ENCODE data around the gene XPR1. TPM values are rescaled to one million over a fixed set of nuclear protein-coding genes. Genes with fewer than 3 reads are reported as not detected.

Gene XPR1
- total RNA-seq, 1 experiment from 2014 or later: 19.9 TPM

DNA sequence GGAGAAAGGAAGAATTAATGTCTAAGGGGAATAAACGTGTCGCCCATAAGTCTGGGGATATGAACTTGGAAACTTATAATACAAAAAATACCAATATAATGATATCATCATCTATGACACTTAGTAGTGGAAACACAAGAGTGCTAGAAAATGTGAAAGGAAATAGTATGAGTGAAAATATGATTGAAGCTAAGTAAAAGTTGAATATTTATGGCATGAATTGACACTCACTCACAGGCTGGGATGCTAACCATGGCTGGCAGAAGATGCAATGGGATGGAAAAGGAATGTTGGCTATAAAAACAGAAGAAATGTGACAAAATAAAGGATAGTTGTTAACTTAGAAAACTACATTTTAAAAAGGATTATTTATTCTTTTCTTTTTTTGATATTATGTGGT, 120.1 kb downstream of the XPR1 start:
- no peaks in the 10 kb centered on the region for H3K9me2 ChIP-seq (ENCODE audit: insufficient read depth)
- H3K27ac ChIP-seq (ENCODE audit: low read depth, low read length): no peak overlapping the region
- H3K79me2 ChIP-seq (ENCODE audit: insufficient read depth, low read length): no peaks in the 10 kb centered on the region
- no TSS peak for BruUV-seq (replicated peaks)
- DNase-seq (ENCODE audit: low read depth, low spot score) (no peak), ATAC-seq (no peak)
- no peak overlapping the region for H3K4me3 ChIP-seq (replicated peaks in 1 of 2; ENCODE audit: low read depth in 1 of 2, low read length in 2 of 2)
- ChIA-PET POLR2A (no interaction called here), RAD21 (ENCODE audit: low non-redundant PET in 1 of 2, low total read pairs in 2 of 2, uncharacterized antibody in 2 of 2, unreplicated experiment in 2 of 2) (no interaction called here), CTCF (no interaction called here)
- no peak for TF ChIP-seq CEBPB (IDR thresholded peaks at IDR 0.05; ENCODE audit: low read depth)
- TF ChIP-seq EZH2phosphoT487 (IDR thresholded peaks at IDR 0.05; ENCODE audit: borderline replicate concordance): no peak
- TF ChIP-seq, protein P1, sequence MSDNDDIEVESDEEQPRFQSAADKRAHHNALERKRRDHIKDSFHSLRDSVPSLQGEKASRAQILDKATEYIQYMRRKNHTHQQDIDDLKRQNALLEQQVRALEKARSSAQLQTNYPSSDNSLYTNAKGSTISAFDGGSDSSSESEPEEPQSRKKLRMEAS (IDR thresholded peaks at IDR 0.05): no peak
- no peak for TF ChIP-seq RAD21 (IDR thresholded peaks at IDR 0.05; ENCODE audit: low read depth)
- no peak for TF ChIP-seq POLR2A (IDR thresholded peaks at IDR 0.05; ENCODE audit: borderline replicate concordance, extremely low read depth, insufficient read depth, insufficient read length)
- no peak for TF ChIP-seq EZH2 (IDR thresholded peaks at IDR 0.05)
- no peaks in the 10 kb centered on the region for H3K4me1 ChIP-seq (ENCODE audit: control insufficient read depth in 1 of 2, insufficient read depth in 2 of 2, low read length in 2 of 2)
- H3K27me3 ChIP-seq (ENCODE audit: insufficient read depth, low read length): no peaks in the 10 kb centered on the region
- no peaks in the 10 kb centered on the region for H4K20me1 ChIP-seq (ENCODE audit: insufficient read depth)
- H3K9ac ChIP-seq (ENCODE audit: low read length): no peak overlapping the region
- H3K9me3 ChIP-seq (ENCODE audit: control insufficient read depth in 1 of 2, insufficient read depth in 1 of 2, low read depth in 1 of 2, low read length in 2 of 2): no peaks in the 10 kb centered on the region
- no peaks in the 10 kb centered on the region for H3K36me3 ChIP-seq (ENCODE audit: control insufficient read depth in 1 of 2, insufficient read depth in 2 of 2, low read length in 2 of 2)
- H2AFZ ChIP-seq (ENCODE audit: low read depth, low read length, poor library complexity, severe bottlenecking): no peak overlapping the region
- intact Hi-C loops (cut with micrococcal nuclease): no loop called here
- no peak overlapping the region for H3K4me2 ChIP-seq (ENCODE audit: low read length)

DNA sequence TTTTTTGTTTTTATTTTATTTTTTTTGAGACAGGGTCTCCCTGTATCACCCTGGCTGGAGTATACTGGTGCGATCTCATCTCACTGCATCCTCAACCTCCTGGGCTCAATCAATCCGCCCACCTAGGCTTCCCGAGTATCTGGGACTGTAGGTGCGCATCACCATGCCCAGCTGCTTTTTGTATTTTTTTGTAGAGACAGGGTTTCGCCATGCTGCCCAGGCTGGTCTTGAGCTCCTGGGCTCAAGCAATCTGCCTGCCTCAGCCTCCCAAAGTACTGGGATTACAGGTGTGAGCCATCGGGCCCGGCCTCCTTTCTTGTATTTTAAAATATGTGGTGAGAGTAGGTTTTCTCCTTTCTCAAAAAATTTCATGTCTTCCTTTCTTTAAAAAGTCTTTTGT, 122.6 kb downstream of the XPR1 start:
- no peak overlapping the region for H3K4me3 ChIP-seq (replicated peaks in 1 of 2; ENCODE audit: low read depth in 1 of 2, low read length in 2 of 2)
- no peaks in the 10 kb centered on the region for H3K9me2 ChIP-seq (ENCODE audit: insufficient read depth)
- no peak overlapping the region for H2AFZ ChIP-seq (ENCODE audit: low read depth, low read length, poor library complexity, severe bottlenecking)
- POLR2A ChIA-PET: no interaction called here
- CTCF ChIA-PET: no interaction called here
- no peaks in the 10 kb centered on the region for H3K9me3 ChIP-seq (ENCODE audit: control insufficient read depth in 1 of 2, insufficient read depth in 1 of 2, low read depth in 1 of 2, low read length in 2 of 2)
- ATAC-seq (no peak), DNase-seq (ENCODE audit: low read depth, low spot score) (no peak)
- H3K27ac ChIP-seq (ENCODE audit: low read depth, low read length): no peak overlapping the region
- BruUV-seq (replicated peaks): no TSS peak
- intact Hi-C loops (cut with micrococcal nuclease): no loop called here
- RAD21 ChIA-PET (ENCODE audit: low non-redundant PET in 1 of 2, low total read pairs in 2 of 2, uncharacterized antibody in 2 of 2, unreplicated experiment in 2 of 2): no interaction called here
- H4K20me1 ChIP-seq (ENCODE audit: insufficient read depth): no peaks in the 10 kb centered on the region
- H3K9ac ChIP-seq (ENCODE audit: low read length): no peak overlapping the region
- no peaks in the 10 kb centered on the region for H3K36me3 ChIP-seq (ENCODE audit: control insufficient read depth in 1 of 2, insufficient read depth in 2 of 2, low read length in 2 of 2)
- no peaks in the 10 kb centered on the region for H3K79me2 ChIP-seq (ENCODE audit: insufficient read depth, low read length)
- H3K27me3 ChIP-seq (ENCODE audit: insufficient read depth, low read length): no peaks in the 10 kb centered on the region
- no peaks in the 10 kb centered on the region for H3K4me1 ChIP-seq (ENCODE audit: control insufficient read depth in 1 of 2, insufficient read depth in 2 of 2, low read length in 2 of 2)
- no peak overlapping the region for H3K4me2 ChIP-seq (ENCODE audit: low read length)
- TF ChIP-seq ZNF274 (IDR thresholded peaks at IDR 0.05; ENCODE audit: low read depth, low read length) (no peak), CBX3 (IDR thresholded peaks at IDR 0.05; ENCODE audit: low read depth) (no peak), EGR1 (IDR thresholded peaks at IDR 0.05; ENCODE audit: low read depth) (no peak), YY1 (IDR thresholded peaks at IDR 0.05; ENCODE audit: extremely low read depth, insufficient replicate concordance, low read depth, low read length) (no peak), ZFX (IDR thresholded peaks at IDR 0.05) (no peak), REST (IDR thresholded peaks at IDR 0.05; ENCODE audit: low read depth) (no peak), JUND (IDR thresholded peaks at IDR 0.05) (no peak), RAD21 (IDR thresholded peaks at IDR 0.05; ENCODE audit: low read depth) (no peak)
- TF ChIP-seq, protein P1 (IDR thresholded peaks at IDR 0.05): no peak
- TF ChIP-seq, protein P2, sequence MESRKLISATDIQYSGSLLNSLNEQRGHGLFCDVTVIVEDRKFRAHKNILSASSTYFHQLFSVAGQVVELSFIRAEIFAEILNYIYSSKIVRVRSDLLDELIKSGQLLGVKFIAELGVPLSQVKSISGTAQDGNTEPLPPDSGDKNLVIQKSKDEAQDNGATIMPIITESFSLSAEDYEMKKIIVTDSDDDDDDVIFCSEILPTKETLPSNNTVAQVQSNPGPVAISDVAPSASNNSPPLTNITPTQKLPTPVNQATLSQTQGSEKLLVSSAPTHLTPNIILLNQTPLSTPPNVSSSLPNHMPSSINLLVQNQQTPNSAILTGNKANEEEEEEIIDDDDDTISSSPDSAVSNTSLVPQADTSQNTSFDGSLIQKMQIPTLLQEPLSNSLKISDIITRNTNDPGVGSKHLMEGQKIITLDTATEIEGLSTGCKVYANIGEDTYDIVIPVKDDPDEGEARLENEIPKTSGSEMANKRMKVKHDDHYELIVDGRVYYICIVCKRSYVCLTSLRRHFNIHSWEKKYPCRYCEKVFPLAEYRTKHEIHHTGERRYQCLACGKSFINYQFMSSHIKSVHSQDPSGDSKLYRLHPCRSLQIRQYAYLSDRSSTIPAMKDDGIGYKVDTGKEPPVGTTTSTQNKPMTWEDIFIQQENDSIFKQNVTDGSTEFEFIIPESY (IDR thresholded peaks at IDR 0.05; ENCODE audit: extremely low read depth, insufficient replicate concordance, low read length): no peak

All from HCT116 (cell line).